Stimulated activated CD8-positive, alpha-beta memory T cell treated with anti-CD3 and anti-CD28 coated beads, Interleukin-12 subunit alpha, Interleukin-12 subunit beta, amount 100 ng/mL, for 24 hours (primary cell): ENCODE results near the gene CAMK4.
A peak's percentile ranks its signal among the peaks of the same experiment; 100 is the strongest.

Experiments used
- DNase-seq: peaks from one replicate; pipeline ENCODE4 v3.0.0-alpha.2; 2020; ENCODE audit errors: extremely low read depth

Gene CAMK4

GRCh38 chr5:111486055-111486454 lies 261.9 kb downstream of the CAMK4 start:
- no peak for DNase-seq

- DNase-seq = no peak
These were observed 262.7 kb downstream of the CAMK4 start for GRCh38 chr5:111486926-111487325.

GRCh38 chr5:111488353-111488752 lies 264.2 kb downstream of the CAMK4 start:
- DNase-seq = no peak

GRCh38 chr5:111493031-111493430 lies 268.8 kb downstream of the CAMK4 start:
- DNase-seq = no peak

- no peak for DNase-seq
These were observed 270.3 kb downstream of the CAMK4 start for GRCh38 chr5:111494355-111494999.

GRCh38 chr5:111495159-111495558 lies 271.0 kb downstream of the CAMK4 start:
- DNase-seq = no peak

- DNase-seq = no peak
These were observed 274.2 kb downstream of the CAMK4 start for GRCh38 chr5:111498346-111498745.

GRCh38 chr5:111502956-111503355 lies 278.8 kb downstream of the CAMK4 start:
- no peak for DNase-seq

- no peak for DNase-seq
These were observed 280.9 kb downstream of the CAMK4 start for GRCh38 chr5:111505096-111505495.

GRCh38 chr5:111507276-111507675 lies 283.1 kb downstream of the CAMK4 start:
- DNase-seq = no peak

GRCh38 chr5:111509119-111509518 lies 284.9 kb downstream of the CAMK4 start:
- no peak for DNase-seq

- no peak for DNase-seq
These were observed 287.1 kb downstream of the CAMK4 start for GRCh38 chr5:111511174-111511830.

GRCh38 chr5:111511831-111512374 lies 287.7 kb downstream of the CAMK4 start:
- no peak for DNase-seq

- peak; percentile 80 for DNase-seq
These were observed 288.4 kb downstream of the CAMK4 start, which contains the start of gene STARD4 for GRCh38 chr5:111512375-111513130. STARD4 (minus strand) TSS chr5:111512535; CDS start chr5:111507433, 5,102 bp downstream.

GRCh38 chr5:111513131-111513520 lies 288.9 kb downstream of the CAMK4 start:
- no peak for DNase-seq

- no peak for DNase-seq
These were observed 289.9 kb downstream of the CAMK4 start for GRCh38 chr5:111514087-111514486.

- DNase-seq = no peak
These were observed 293.8 kb downstream of the CAMK4 start for GRCh38 chr5:111517853-111518501.

GRCh38 chr5:111518777-111519176 lies 294.6 kb downstream of the CAMK4 start:
- no peak for DNase-seq

- no peak for DNase-seq
These were observed 296.7 kb downstream of the CAMK4 start for GRCh38 chr5:111520908-111521307.

- no peak for DNase-seq
These were observed 303.9 kb downstream of the CAMK4 start for GRCh38 chr5:111528056-111528455.

- peak; percentile 44 for DNase-seq
These were observed 306.1 kb downstream of the CAMK4 start for GRCh38 chr5:111530298-111530740.
